Measurements from ENCODE around the gene TP53TG3.
"Not testable (repeated sequence)": the region's sequence is repeated elsewhere in the genome, so short reads cannot be mapped to it uniquely, and the experiment has no call there.

TP53TG3 gene

GRCh38 chr16:32676065-32676464 is at the start of gene TP53TG3:
TP53TG3 (minus strand) TSS chr16:32676165; CDS start chr16:32676097, 68 bp downstream.
- not testable (repeated sequence) for DNase-seq

- DNase-seq = not testable (repeated sequence)
These were observed 25.1 kb downstream of the TP53TG3 start for GRCh38 chr16:32650876-32651275.

DNA sequence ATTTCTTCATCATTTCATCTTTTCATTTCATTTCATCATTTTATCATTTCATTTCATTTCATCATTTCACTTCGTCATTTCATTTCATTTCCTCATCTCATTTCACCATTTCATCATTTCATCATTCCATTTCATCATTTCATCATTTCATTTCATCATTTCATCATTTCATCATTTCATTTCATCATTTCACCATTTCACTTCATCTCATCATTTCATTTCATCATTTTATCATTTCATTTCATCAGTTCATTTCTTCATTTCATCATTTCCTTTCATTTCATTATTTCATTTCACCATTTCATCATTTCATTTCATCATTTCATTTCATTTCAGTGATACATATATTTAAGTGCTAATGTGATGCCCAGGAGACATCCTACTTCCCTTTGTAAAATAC is 28.4 kb downstream of the TP53TG3 start:
- not testable (repeated sequence) for DNase-seq

DNA sequence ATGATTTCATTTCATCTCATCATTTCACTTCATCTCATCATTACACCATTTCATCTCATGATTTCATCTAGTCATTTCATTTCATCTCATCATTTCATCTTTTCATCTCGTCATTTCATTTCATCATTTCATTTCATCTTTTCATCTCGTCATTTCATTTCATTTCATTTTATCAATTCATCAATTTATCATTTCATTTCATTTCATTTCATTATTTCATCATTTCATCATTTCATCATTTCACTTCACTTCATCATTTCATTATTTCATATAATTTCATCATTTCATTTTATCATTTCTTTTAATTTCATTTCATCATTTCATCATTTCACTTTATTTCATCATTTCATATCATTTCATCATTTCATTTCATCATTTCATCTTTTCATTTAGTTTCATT is 29.2 kb downstream of the TP53TG3 start:
- DNase-seq = not testable (repeated sequence)

- not testable (repeated sequence) for DNase-seq
These were observed 29.8 kb downstream of the TP53TG3 start for GRCh38 chr16:32646177-32646576.

GRCh38 chr16:32645278-32645908 is 30.6 kb downstream of the TP53TG3 start:
- DNase-seq = not testable (repeated sequence)

GRCh38 chr16:32644715-32645114 is 31.2 kb downstream of the TP53TG3 start:
- not testable (repeated sequence) for DNase-seq

DNA sequence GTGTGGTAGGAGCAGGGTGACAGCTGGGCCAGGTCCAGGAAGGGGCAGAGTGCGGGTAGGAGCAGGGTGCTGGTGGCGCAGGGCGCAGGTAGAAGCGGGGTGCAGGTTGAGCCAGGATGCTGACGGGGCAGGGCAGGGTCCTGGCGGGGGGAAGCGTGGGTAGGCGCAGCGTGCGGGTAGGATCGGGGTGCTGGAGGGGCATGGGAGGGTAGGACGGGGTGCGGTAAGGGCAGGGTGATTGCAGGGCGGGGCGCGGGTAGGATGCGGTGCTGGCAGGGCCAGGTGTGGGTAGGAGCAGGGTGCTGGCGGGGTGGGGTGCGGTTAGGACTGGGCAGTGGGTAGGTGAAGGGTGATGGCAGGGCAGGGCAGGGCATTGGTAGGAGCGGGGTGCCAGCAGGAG is 38.4 kb downstream of the TP53TG3 start:
- not testable (repeated sequence) for DNase-seq

- not testable (repeated sequence) for DNase-seq
These were observed 43.9 kb downstream of the TP53TG3 start for GRCh38 chr16:32632096-32632495.
